GM21360 (cell line): ENCODE results near the gene PBX1.
"Not testable (repeated sequence)": the region's sequence is repeated elsewhere in the genome, so short reads cannot be mapped to it uniquely, and the experiment has no call there.

Source experiments
- ATAC-seq: cut with Tn5 transposase; IDR thresholded peaks from one replicate; pipeline ENCODE4 v1.9.1; 2021; ENCODE audit warnings: mild to moderate bottlenecking, moderate library complexity; ENCODE audit not compliant: unreplicated experiment

The PBX1 gene

DNA sequence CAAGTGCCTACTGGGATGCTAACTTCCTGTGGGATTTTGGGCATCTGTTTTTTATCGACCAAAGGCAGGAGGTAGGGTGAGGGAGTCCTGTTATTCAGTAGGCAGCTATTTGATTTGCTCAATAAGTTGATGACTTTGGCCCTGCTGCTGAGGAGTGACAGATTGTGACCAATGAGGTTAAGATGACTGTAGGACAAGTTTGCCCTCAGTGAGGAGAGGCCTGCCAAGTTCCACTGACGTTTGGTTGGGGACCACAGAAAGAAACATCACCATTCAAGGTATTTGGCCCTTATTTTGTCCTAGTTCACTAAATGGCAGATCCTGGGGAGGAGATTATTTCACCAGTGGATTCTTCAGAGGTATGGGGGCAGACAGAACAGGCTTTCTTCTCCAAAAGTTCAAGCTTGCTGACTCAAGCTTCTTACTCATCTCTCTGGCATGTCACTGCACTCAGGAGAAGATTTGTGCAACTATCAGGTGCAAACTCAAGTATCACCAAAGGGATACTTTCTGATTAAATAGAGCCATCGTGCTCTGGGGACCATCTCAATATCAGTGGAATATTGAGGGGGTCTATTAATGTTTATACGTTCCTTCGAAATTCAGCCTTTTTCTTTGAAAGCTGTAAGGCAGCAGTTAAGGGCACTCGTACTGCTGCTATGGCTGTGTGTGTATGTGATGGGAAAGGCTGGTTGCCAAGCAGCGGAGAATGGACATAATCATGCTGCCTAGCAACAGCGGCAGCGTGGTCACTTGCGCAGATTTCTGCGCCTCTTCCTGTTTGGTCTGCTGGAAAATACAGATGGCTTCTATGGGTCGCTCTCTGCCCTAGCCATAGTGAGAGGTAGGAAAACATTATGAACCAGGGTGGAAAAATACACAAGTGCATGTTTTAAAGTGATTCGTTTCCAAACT, 78.7 kb downstream of the PBX1 start:
- no peak for ATAC-seq

DNA sequence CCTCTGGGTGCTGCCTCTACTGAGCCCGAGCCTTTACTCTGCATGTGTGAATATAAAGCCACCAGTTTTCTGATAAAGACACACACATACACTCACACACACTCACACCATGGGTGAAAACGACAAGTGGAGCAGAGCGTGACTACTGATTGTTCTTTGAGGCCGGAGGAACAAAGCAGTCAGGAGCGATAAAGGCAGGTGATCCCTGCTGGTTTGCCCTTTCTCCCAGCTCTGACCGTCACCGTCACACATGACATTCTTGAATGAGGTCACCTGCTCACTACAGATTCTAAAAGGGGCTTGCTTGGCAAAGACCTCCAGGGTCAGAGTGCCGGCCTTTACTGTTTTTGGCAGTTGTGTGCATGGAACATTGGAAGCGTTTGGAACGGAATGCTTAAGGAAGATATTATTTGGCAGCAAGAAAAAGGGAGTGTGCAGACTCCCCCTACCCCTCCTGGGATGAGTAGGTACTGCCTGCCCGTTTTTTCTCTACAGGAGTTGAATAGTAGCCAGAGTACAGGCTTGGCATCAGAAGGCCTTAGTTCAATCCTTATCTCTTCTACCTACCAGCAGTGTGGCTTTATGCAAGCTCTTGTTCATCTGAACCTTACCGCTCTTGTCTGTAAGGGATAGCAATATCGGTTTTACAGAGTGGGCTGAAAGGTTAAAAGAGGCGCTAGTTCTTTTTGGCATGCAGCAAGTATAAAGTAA, 79.7 kb downstream of the PBX1 start:
- ATAC-seq: no peak

DNA sequence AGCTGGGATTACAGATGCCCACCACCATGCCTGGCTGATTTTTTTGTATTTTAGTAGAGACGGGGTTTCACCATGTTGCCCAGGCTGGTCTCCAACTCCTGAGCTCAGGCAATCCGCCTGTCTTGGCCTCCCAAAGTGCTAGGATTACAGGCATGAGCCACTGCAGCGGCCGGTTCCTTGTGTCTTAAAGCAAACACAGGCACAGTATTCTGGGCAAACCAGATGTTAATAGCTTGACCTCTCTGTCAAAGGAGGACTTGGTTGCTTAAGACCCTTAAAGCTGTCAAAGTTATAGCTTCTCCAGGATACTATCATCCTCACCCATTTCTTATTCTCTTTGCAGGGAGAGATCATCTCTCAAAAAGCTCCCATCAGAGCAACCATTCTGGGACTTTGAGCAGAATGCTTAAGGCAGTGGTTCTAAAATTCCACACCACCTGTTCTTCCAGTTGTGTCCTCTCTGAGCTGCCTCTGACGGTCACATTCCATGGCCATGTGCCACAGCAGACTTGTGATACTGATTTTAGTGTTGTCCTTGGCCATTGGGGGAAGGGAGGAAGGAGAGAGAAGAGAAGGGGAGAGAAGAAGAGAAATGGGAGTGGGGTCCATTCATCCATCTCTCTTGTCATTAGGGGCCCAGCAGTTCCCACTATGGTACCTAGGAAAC, 81.8 kb downstream of the PBX1 start:
- no peak for ATAC-seq

DNA sequence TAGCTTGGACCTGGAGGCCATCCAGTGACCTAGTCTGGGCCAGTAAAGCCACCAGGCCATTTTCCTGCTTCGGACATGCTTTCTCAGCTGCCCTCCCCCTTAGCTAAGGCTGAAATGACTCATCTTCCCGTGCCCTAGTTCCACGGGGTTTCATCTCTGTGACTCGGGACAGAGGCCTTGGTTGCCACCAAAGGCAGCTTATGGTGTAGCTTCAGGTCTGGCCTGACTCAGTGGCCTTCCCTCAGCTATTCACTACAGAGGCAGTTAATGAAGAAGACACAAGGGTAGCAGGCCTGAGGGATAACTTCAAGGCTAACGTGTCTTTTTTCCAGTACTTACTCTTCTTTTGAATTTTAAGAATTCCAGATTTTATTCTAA, 82.4 kb downstream of the PBX1 start:
- ATAC-seq: no peak

DNA sequence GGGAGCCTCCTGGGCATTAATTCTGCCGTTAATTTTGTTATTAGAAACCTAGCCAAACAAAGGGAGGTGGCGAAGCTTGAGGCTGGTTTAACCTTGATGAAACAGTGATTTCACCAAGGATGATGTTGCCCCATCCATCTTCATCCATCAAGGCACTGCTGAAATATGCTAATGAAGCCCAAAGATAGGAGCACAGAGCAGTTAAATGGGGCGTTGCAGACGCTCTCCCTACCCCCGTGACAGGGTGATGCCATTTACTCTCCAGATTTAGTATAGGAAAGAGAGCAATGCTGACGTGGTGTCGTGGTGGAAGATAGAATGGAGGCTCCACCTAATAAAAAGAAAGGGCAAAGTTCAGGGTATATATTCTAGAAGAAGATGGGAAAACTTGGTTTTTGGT, 84.0 kb downstream of the PBX1 start:
- no peak for ATAC-seq

DNA sequence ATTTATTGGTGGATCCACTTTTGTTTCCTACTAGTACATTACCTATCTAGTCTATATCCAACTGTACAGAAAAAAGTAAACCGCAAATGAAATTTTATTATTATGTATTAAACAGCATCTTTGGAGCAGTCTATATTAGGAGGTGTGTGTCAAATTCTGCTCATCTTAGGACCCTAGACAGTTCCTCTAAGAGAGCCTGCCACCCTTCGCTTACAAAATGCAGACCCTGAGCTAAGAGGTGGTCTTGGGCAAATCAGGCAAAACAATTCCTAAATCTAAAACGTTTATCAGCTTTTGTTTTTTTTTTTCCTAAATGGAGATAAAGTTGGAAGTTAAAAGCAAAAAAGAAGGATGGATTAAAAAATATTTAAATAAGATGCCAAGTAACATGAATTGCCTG, 85.3 kb downstream of the PBX1 start:
- no peak for ATAC-seq

DNA sequence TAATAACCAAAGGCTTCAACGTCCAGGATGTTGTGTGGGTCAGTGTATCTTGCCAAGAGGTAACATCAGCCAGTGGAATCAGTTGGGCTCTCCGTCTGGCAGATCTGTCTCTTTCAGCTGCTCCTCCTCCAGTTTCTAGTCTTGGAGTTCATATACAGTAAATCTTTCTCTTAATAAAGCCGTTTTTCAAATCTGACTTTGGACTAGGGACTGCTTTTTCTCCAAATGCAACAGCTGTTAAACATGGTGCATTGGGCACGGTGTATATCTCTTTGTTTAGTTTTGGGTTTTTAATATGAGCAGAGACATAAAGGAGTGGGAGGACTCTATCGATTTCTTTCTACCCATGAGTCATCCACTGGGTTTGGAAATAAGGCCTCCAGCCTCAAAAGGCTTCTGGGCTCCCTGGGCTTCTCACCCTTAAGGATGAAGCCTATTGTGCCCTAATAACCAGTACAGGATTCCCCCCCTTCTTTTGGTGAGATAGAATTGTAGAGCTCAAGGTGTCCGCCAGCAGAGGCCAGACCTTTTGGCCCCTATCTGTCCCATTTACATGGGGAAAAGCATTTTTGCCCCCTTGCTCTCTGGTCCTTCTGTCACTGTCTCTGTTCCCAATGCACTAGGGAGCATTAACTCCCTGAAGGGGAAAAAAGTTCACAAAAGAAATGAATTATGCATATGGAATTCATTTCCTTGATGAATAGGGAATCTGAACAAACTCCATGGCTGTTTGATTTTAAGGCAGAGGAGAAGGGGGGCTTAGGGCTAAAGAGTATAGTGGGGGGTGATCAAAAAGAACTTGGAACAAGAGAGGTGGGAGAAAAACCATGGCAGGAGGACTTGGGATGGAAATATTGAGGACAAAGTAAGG, 86.0 kb downstream of the PBX1 start:
- ATAC-seq: no peak

DNA sequence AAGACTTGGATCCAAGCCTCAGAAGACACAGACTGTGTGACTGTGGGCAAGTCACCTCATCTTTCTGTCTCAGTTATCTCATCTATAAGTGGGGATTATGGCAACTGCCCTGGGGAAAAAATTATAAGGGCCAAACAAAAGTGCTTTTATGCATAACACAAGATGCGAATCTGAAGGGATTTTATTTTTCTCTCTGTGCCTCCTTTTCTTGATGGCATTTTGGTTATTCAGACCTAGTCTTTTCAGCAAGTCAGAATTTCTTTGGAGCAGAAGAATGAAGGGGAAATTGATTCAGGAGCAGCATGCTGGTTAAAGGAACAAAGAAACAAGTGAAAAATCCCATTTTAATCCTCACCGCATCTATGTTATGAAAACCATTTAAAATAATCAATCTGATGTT, 86.9 kb downstream of the PBX1 start:
- ATAC-seq: no peak

DNA sequence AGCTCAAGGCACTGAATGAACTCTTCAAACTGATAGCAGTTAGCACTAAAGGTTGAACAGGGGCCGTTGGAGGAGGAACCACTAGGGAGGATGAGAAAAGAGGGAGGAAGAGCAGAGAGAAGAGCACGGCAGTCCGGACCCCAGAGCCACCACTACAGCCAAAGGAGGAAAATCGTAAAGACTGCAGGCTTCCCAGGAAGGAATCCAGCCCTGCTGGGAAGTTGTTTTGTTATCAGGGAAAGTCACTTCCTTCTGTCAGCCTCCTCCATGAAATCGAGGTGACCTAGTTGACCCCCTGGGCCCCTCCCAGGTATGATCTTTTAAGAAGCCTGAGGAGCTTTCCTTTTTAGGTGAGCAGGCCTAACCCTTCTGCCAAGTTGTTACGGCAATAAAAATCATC, 88.2 kb downstream of the PBX1 start:
- no peak for ATAC-seq

DNA sequence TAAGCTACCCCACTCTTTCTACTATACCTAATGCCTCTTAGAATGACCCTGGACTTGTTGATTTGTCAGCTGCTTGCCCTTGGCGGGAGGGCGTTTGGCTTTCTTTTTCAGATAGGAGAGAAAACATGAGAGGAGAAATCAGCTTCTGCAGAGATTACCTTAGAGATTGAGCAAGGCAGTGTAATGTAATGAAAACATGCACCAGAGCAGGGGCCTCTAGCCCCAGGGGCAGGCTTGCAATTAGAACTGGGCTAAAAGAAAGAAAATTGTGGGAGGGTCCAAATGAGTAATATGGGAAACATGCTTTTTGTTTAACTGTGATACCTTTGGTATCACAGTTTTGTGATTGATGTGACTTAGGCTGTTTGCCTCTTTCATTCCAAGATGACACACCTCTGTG, 89.7 kb downstream of the PBX1 start:
- ATAC-seq: no peak

DNA sequence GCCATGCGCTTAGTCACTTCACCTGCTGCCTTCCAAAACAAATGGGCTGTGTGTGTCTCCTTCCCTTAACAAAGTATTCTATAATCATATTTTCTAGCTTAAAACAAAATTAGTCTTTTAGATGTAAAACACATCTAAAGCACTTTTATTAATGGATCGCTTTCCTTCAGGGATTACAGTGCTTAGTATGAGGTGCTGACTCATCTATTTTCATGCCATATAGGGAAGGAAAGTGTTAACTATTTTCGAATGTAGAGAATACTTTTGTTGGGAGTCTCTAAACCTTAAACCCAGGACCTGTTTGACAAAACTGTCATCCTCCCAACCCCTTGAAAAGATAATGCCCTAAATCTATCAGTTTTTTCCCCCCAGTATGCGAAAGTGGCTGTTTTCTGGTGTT, 90.2 kb downstream of the PBX1 start:
- no peak for ATAC-seq

DNA sequence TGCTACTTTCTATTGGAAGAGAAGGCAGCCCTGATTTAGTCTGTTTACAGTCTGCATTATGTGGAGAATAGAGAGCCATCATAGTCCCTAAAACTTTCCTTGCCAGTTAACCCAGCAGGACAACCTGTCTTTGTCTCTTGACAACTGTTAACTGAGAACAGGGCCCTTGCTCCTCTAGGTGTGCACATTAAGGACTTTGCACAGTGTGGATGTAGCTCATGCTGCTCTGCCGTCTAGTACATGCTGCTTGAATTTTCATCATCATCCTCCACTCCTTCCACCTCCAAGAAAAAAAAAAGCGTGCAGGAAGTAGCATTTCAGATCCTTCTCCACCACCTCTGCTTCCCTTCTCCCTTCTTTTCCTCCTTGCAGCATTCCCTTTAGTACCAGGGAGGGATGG, 91.5 kb downstream of the PBX1 start:
- no peak for ATAC-seq

DNA sequence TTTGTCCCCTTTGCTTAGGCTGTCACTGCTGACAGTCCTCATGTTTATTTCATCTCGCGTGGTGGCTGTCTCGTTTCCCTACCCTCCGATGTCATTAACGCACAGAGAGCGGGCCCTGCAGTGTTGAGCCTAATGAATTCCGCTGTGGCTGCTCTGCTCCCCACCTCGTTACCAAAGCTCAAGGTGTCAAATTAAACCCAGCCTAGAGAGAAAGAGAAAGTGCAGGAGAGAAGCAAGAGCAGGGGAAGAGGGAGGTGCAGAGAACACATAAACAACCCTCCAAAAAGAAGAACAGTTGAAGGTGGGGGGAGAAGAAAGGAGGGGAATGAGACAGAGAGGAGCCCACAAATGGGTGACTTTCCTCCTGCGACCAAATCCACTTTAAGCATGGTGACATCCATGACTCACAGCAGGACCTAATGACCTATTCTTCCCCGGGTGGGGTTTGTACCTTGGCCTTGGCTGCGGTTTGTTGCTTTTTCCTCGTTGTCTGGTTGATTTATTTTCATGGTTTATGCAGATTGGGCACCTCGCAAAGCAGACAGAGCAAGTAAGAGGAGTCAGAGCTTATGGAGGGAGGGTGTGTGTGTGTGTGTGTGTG, 92.5 kb downstream of the PBX1 start:
- ATAC-seq: no peak

DNA sequence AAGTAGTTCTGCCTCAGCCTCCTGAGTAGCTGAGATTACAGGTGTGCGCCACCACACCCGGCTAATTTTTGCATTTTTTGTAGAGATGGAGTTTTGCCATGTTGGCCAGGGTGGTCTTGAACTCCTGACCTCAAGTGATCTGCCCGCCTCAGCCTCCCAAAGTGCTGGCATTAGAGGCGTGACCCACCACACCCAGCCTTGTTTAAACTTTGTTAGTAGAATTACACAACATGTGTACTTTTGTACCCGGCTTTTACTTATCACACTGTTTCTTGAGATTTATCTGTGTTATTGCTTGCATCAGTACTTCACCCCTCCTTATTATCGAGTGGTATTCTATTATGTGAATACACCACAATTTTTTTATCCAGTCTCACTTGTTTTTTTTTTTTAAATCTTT, 94.0 kb downstream of the PBX1 start:
- not testable (repeated sequence) for ATAC-seq

DNA sequence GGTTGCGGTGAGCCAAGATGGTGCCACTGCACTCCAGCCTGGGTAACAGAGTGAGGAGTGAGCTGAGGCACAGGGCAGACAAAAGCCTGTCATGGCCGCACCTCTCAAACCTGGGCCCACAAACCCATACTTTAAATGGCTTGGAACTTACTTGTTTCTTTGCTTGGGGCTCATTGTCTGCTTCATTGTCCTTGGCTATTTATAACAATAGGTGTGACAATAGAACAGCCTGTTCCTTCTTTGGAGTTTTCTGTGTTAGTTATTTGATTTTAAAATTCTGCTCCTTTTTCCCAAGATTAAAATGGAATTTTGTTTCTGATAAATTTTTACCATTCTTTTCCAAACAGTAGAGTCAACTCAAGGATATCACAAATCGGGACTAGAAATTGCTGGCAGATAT, 94.7 kb downstream of the PBX1 start:
- no peak for ATAC-seq

DNA sequence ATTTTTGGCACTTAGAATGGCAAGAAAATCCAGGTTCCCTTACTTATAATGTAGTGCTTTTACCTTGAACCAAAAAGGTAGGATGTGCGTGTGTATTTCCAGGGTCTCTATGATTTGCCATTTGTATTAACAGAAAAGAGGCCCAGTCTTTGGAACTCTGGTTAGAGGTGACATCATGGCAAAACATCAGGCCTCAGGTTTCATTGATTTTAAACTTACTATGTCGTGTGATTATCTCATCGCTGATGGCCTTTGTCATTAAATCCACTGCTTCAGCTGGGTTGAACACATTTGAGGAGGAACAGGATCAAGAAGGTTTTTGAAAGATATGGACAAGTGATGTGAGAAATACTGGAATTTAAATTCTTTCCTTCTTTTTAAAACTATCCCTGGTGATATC, 95.2 kb downstream of the PBX1 start:
- ATAC-seq: no peak

DNA sequence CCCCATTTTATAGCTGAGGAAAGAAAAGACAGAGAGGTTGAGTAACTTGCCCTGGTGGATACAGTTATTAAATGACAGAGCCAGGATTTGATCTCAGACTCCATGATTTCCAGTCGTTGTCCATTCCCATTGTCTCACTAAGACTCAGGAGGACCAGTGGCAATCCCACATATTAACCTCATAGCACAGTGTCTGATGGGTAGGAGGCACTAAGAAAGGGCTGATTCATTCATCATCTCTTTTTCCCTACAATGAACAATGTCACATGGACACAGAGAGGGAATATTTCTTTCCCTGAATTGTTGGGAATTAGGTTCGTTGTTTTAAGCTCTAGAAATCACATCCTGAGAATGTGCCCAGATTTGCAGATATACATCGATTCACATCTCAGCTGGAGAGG, 99.9 kb downstream of the PBX1 start:
- no peak for ATAC-seq

DNA sequence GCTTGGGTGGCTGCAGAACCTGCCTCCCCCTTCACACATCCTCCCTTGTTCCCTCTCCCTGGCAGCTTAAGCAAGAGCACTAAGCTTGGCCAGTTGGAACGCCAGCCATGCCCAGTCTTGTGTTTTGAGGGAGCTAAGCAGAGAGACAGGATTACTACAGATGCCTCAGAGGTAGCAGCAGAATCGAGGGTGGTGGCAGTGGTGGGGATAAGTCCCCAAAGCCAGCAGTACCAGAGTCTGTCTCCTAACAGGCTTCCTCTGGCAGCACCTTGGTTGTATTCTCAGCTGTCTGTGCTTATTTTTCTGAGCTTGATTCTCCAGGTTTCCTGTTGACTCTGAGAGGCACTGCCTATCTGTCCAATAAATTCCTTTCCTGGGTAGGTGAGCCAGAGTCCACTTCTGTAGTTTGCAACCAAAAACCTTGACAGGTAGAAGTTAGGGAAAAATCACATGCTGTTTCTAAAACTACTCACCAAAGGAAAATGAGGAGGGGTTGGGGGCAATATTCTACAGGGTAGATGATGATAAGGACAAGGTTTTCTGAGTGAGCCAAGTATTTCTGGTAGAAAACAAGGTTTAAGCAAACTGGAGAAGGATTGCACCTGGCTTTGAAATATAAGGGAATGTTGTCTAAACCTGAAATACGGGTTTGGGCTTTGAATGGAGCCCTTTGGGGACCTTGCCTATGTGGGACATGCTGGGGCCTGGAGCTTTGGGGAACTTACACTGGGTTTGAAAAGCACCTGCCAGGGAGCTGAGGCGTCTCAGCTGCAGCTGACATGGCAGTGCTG, 100.8 kb downstream of the PBX1 start:
- ATAC-seq: no peak

DNA sequence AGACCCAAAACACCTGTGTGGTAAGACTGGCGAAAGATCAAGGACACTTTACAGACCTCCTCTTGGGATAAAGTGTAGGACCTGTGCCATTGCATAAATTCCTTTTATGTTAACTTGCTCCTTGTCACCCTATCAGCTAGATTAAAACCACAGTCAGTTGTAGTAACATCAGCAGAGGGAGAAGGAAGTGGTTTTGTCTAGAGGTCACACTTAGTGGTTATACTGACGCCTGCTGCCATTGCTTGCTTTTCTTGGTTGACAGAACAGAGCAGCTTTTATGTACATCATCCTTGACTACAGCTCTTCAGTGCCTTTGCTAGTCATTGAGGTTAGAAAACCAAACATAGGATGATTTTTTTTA, 101.4 kb downstream of the PBX1 start:
- ATAC-seq: no peak

DNA sequence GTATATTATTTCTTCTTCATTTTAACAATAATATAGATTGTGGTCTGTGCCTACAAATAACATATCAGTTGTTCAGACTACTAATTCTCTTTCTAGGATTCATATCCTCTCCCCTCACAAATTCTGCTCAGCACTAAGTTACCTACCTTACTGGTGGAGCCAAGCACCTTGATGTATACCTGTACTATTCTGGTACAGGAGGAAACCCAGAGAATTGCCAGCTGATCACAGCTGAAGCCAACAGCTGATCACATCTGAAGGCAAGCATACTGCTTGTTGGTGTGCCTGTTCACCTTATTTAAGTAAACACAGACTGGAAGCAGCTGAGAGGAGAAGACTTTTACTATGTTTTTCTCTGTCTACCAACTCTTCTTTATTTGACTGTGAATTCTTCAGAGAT, 101.8 kb downstream of the PBX1 start:
- ATAC-seq: no peak
